ENCODE data around the gene SYT17.

Gene SYT17

DNA sequence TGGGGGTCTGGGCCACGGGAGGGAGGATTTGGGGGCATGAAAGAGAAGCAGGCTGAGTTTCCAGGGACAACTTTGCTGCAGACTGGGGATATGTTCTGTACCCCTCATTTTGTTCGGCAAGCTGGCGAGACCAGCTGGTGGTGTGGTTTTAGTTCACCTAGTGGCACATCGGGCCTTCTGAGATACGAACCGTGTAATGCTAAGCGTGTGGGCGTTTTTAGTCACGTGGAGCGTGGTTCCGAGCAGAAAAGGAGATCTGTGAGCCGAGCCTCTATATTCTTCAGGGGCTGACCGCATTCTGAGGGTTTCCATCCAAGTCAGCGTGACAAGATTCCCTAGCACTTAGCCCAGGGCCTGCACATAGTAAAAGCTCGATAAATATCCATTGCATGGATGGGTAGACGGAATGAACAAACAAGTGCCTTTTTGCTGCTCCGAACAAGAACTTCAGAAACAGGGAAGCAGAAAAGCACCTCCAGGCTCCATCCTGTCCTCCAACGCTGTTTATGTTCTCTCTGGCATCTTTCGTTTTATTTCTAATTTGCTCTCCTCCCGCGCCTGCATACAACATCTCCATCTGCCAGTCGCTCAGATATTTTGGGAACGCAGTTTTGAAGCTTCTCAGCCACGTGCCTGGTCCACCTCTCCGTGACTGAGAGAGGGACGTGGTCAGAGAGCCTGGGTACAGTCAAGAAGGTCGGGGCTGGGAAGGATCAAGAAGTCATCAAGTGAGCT lies 5.8 kb downstream of the SYT17 start:
- H3K27ac ChIP-seq, result no peak overlapping the region
- TF ChIP-seq, protein P1, sequence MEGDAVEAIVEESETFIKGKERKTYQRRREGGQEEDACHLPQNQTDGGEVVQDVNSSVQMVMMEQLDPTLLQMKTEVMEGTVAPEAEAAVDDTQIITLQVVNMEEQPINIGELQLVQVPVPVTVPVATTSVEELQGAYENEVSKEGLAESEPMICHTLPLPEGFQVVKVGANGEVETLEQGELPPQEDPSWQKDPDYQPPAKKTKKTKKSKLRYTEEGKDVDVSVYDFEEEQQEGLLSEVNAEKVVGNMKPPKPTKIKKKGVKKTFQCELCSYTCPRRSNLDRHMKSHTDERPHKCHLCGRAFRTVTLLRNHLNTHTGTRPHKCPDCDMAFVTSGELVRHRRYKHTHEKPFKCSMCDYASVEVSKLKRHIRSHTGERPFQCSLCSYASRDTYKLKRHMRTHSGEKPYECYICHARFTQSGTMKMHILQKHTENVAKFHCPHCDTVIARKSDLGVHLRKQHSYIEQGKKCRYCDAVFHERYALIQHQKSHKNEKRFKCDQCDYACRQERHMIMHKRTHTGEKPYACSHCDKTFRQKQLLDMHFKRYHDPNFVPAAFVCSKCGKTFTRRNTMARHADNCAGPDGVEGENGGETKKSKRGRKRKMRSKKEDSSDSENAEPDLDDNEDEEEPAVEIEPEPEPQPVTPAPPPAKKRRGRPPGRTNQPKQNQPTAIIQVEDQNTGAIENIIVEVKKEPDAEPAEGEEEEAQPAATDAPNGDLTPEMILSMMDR (conservative IDR thresholded peaks at IDR 0.05), result no peak
- TF ChIP-seq ZFX (IDR thresholded peaks at IDR 0.05), result no peak

DNA sequence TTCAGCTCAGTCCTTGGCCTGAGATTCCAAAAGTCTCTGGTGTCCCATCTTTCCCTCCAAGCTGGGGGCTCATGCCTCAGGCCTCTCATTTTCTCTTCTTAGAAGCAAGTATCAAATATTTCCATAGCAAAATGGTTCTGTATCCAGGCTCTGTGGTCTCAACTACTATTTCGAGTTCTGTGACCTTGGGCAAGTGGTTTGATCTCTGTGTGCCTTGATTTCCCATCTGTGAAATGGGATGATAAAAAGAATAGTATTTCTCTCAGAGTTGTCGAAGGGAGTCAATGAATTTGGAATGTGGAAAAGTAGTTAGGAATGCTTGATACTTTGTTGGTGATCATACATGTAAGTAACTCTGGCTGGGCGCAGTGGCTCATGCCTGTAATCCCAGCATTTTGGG lies 6.4 kb downstream of the SYT17 start:
- H3K27ac ChIP-seq, result no peak overlapping the region
- TF ChIP-seq, protein P1 (conservative IDR thresholded peaks at IDR 0.05), result no peak
- TF ChIP-seq ZFX (IDR thresholded peaks at IDR 0.05), result no peak

DNA sequence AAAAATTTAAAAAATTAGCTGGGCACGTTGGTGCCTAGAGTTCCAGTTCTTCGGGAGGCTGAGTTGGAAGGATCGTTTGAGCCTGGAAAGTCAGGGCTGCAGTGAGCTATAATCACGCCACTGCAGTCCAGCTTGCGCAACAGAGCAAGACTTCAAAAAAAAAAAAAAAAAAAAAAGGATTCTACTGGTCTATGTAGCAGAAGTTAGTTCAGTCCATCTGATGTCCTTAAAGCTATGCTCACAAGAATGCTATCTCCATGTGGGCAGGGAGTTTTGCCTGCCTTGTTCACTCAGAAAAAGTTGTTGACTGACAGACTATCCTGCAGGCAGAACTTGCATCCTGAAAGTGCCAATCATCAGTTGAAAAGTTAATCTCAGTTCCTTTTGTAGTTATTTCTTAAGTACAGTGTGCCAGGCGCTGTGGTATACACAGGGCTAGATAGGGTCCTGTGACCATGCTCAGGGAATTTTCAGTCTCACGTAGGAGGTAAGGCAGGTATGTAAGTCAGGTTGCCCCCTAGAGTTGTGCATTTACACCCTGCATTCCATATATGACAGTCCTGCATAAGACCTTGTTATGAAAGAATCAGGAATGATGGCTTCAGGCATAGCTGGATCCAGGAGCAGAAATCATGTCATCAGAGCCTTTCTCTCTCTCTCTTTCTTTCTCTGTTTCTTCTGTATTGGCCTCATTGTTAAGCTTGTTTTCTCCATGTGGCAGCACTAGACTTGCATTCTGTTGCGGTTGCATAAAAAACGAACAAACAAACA lies 7.6 kb downstream of the SYT17 start:
- no peak overlapping the region for H3K27ac ChIP-seq
- TF ChIP-seq, protein P1 (conservative IDR thresholded peaks at IDR 0.05), result no peak
- TF ChIP-seq ZFX (IDR thresholded peaks at IDR 0.05), result no peak

DNA sequence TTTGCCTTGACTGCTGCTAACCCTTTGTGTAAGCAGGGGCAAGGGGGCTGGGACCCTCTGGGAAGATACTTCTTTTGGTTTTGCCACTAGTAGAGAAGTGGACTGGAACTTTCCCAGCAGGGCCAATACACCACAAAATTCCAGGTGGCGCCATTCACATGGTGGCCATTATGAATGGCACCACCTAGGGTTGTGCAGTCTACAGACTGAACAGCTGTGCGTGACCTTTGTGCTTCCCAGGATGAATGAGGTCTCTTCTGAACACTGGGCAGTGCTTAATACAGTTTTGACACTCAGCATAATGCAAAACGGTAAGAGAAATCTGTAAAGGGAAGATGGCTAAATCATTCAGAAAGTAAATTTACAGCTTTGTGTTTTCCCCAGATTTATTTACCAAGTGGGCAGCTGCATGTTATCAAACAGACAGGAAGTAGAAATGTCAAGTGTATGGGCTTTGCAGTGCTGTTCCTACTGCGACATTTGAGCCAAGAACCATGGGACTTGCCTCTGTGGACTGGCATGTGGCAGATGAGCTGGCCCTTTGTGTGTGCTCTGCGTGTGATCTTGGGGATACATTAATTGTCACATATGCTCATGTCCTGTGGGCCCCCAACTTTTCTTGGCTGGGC lies 9.2 kb downstream of the SYT17 start:
- TF ChIP-seq, protein P1 (conservative IDR thresholded peaks at IDR 0.05), result no peak; the same call in 1 of the 2 replicates
- TF ChIP-seq ZFX (IDR thresholded peaks at IDR 0.05), result no peak
- no peak overlapping the region for H3K27ac ChIP-seq

DNA sequence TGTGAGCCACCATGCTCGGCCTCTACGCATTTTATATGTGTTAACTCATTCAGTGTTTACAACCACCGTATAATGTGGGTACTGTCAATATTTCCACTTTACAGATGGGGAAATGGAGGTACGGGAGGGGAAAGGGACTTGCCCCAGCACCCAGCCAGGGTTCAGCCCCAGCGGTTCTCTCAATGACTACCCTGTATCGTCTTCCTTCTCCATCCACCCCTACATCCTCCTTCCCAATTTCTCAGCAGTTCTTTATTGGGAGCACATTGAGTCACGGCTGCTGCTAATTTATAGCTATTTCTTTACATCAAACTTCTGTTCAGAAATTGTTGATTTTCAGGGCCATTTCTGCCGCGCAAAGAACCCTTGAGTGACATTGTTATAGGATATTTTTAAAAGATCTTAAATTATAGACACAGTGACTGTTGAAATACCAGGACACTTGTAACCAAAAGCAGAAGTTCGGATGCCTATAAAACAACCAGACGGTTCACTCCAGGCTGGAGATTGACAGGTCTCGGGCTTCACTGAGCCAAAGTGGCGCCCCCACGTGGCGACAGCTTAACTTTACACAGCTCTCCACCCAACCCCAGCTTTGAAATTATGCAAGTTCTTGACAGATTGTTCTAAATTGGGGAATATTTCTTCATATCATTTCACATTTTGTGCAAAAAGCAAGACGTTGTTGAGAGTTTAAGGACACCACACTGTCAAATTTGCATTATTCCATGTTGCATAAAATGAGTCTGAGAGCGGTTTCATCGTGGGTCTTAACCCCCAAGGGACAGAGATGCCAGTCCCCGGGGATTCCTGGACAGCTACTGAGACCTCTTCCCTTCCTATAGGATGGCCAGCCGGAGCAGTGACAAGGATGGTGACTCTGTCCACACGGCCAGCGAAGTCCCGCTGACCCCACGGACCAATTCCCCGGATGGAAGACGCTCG lies 11.8 kb downstream of the SYT17 start:
- no peak overlapping the region for H3K27ac ChIP-seq
- TF ChIP-seq ZFX (IDR thresholded peaks at IDR 0.05), result no peak
- TF ChIP-seq, protein P1 (conservative IDR thresholded peaks at IDR 0.05), result peak; percentile 85

DNA sequence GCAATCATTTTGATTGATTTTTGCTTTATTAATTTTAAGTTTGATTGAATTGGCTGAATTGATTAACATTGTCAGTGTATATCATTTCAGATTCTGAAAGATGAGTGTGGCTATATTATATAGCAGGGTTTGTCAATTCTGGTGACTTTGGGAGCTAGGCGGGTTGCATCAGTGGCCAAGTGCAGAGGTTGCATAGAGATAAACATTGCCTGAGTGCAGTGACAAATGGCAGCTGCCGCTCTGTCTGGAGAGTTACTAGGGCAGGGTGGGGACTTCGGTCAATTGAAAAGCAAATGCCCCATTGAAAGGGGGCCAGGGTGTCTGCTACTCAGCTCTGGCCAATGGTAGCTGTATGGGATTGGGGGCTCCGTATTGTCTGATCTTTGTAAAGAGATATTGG lies 12.7 kb downstream of the SYT17 start:
- no peak overlapping the region for H3K27ac ChIP-seq
- TF ChIP-seq ZFX (IDR thresholded peaks at IDR 0.05), result no peak
- TF ChIP-seq, protein P1 (conservative IDR thresholded peaks at IDR 0.05), result no peak

Measured in C4-2B (cell line).